Psoas muscle (tissue), 8 donors: ENCODE results near the gene SOX3. TPM values are rescaled to one million over a fixed set of nuclear protein-coding genes. Genes with fewer than 3 reads are reported as not detected.

Experiments used
- ATAC-seq, 4 donors: fragments of 200-7000 bp; cut with Tn5 transposase; one replicate each; pipeline ENCODE4 v1.9.1; 2020; ENCODE audit warnings: moderate library complexity in 3 of 4, mild to moderate bottlenecking in 2 of 4
- DNase-seq, 2 donors: peaks; one replicate each; pipeline ENCODE4 v3.0.0-alpha.2; 2020
- H3K27ac ChIP-seq: fragments of 200-600 bp; one replicate; pipeline ENCODE4 v1.8.0; 2022
- H3K27me3 ChIP-seq, 3 donors: fragments of 200-600 bp in 1 of 3; one replicate each; pipeline versions ENCODE4 v1.6.1 to v1.8.0; 2013 to 2022; ENCODE audit warnings: low read length in 2 of 3, mild to moderate bottlenecking in 2 of 3, moderate library complexity in 1 of 3; ENCODE audit not compliant: insufficient read depth in 3 of 3
- H3K36me3 ChIP-seq, 2 donors: fragments of 200-600 bp in 1 of 2; one replicate each; pipeline versions ENCODE4 v1.6.1 to v1.8.0; 2013 to 2022; ENCODE audit warnings: low read depth in 1 of 2, mild to moderate bottlenecking in 1 of 2, moderate library complexity in 1 of 2; ENCODE audit not compliant: insufficient read depth in 1 of 2
- H3K4me1 ChIP-seq: fragments of 200-600 bp; one replicate; pipeline ENCODE4 v1.8.0; 2022
- H3K4me3 ChIP-seq: fragments of 200-600 bp; one replicate; pipeline ENCODE4 v1.8.0; 2022; ENCODE audit warnings: mild to moderate bottlenecking
- H3K9me3 ChIP-seq: fragments of 200-600 bp; one replicate; pipeline ENCODE4 v1.8.0; 2022
- WGBS, 3 donors: extraction: QIAGEN DNeasy Blood & Tissue Kit; methylation state at CpG; one replicate each; pipeline versions ENCODE4 v1.1.6 to v1.1.7; 2013; 5-methylcytosine and 5-hydroxymethylcytosine counted together
- intact Hi-C, 2 donors: fragments of 100-400 bp; cut with DNase I; formaldehyde crosslinking; loops; one replicate each; pipeline versions ENCODE4 v1.11.0 to v1.14.2; 2022
- long read RNA-seq, 2 donors: library from polyadenylated mRNA; unstranded; transcript quantifications; one replicate each; pipeline ENCODE4 v2.0.0, GENCODE V29; 2021
- polyA plus RNA-seq, 3 donors: library from polyadenylated mRNA; stranded (reverse); fragments of 200-250 nt; gene quantifications; one replicate each; pipeline ENCODE4 v1.2.3, GENCODE V29; 2013
- total RNA-seq, 4 donors: library from RNA; stranded (reverse); fragmentation: NEBNext Ultra II Directional in 2 of 4; extraction: Animal tissue kit (Norgen Biotek cat#: 25700) in 2 of 4; gene quantifications; one replicate each; pipeline versions ENCODE4 v1.2.1 to v1.2.4, GENCODE V29; 2021 to 2023
- TF ChIP-seq, protein P1 (sequence below): fragments of 200-600 bp; IDR thresholded peaks from one replicate; pipeline ENCODE4 v1.8.0; 2022; ENCODE audit warnings: antibody characterized with exemption
- donor health status: healthy with polysubstance abuse.
- donor health status: DM: no; HTN: no; CAD: no; lungs with moderate emphysema.
- donor health status: Bipolar disorder and iron deficiency.
- donor health status: healthy.
- donor health status: DM: yes; HTN: yes; CAD: no.
- donor health status: DM: no; HTN: no; CAD: no.
- donor health status: DM: no; HTN: no; CAD: no.
- donor health status: DM: yes; HTN: yes; CAD: no.

Gene SOX3
- total RNA-seq (not detected), polyA plus RNA-seq (under 1 TPM in 2 of 3 donors, not detected in 1; 0.03 to 0.10 TPM)
- long read RNA-seq, donor 1, result 0 reads
- long read RNA-seq, donor 2, result 0 reads

DNA sequence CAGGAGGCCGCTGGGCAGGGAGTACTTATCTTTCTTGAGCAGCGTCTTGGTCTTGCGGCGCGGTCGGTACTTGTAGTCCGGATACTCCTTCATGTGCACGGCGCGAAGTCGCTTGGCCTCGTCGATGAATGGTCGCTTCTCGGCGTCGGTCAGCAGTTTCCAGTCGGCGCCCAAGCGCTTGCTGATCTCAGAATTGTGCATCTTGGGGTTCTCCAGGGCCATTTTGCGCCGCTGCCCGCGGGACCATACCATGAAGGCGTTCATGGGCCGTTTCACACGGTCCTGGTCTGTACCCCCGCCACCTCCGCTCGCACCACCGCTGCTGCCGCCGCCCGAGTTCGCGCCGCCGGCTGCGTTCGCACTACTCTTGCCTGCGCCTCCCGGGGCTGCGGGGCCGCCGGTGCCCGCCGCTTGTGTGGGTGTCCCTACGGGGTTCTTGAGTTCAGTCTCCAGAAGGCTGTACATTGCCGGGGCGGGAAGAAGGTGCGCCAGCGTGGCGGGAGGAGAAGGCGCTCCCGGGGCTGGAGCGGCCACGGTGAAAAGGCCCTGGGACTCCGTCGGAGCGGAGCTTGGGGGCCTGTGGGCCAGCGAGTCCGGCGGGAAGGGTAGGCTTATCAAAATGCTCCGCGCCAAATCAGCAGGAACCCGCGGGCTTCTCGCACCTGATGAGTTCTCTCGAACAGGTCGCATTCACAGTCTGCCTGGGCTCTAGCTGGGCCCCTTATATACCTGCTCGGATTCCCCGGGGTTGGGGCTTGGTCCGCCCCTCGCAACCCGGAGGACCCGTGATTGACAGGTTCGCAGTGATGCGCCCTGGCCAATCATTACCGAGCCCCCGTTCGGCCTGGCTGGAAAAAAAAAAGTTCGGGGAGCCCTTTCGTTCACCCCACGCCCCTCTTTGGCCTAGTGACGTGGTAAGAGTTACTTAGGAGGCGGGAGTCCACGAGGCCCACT, at the start of gene SOX3:
TSS of gene SOX3 (minus strand) at position 699 of the 954 bp plus-strand sequence. CDS start at position 690, 9 bp downstream.
- TF ChIP-seq, protein P1, sequence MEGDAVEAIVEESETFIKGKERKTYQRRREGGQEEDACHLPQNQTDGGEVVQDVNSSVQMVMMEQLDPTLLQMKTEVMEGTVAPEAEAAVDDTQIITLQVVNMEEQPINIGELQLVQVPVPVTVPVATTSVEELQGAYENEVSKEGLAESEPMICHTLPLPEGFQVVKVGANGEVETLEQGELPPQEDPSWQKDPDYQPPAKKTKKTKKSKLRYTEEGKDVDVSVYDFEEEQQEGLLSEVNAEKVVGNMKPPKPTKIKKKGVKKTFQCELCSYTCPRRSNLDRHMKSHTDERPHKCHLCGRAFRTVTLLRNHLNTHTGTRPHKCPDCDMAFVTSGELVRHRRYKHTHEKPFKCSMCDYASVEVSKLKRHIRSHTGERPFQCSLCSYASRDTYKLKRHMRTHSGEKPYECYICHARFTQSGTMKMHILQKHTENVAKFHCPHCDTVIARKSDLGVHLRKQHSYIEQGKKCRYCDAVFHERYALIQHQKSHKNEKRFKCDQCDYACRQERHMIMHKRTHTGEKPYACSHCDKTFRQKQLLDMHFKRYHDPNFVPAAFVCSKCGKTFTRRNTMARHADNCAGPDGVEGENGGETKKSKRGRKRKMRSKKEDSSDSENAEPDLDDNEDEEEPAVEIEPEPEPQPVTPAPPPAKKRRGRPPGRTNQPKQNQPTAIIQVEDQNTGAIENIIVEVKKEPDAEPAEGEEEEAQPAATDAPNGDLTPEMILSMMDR, result no peak
- Histone ChIP-seq H3K4me3 (peak within 1 kb of the TSS; percentile 52), H3K27me3 (peaks cover 9 to 99% (median 27%) of the 10 kb centered on the region in 3 donors), H3K36me3 (no peaks in the 10 kb centered on the region), H3K4me1 (no peaks in the 10 kb centered on the region), H3K9me3 (no peaks in the 10 kb centered on the region), H3K27ac (no peak within 1 kb of the TSS)
- DNase-seq (no peak), ATAC-seq (no peak)
- intact Hi-C loops, result no loop called here
- 2 to 37% (median 3%) methylated on average over 44 to 87 of the region's 87 CpGs for WGBS, 3 donors

DNA sequence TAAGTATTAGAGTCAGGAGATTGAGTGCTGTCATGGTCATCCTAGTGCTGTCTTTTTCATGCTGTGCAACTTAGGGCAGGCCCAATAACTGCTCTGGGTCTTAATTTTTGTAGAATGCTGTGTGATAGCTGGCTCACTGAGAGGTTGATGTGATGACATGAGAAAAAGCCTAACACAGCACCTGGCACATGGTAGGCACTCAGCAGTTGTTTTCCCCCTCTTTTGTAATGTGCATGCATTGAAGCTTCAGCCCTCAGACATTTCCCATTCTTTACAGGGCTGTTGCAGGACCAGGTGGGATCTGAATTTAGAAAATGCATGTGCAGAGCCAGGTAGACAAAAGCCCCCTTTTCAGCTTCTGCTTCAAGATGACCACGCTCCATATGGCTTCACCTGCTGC, 44.1 kb upstream of the SOX3 start:
- H3K9me3 ChIP-seq, result no peaks in the 10 kb centered on the region

DNA sequence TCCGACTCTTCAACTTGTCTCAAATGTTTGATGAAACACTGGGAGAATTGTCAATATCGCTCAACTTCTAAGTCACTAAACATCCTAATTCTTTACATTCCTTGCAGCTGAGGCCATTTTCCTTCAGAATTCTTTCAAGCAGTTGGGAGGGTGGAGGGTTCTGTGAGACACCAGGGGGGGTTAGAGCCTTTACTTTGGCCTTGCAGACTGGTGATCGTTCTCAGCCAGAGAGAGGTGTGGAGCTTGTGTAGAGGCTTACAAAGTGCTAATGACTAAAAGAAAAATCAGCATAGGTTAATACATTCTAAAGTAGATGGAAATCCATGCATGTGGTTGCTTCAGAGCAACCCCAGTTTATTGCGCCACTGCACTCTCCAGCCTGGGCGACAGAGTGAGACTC, 21.3 kb upstream of the SOX3 start:
- H3K36me3 ChIP-seq, result no peaks in the 10 kb centered on the region
- WGBS, 3 donors, result 62 to 76% (median 69%) methylated on average over 5 of the region's 5 CpGs
- DNase-seq (no peak), ATAC-seq (no peak)
- peaks cover 0 to 10% (median 0%) of the 10 kb centered on the region in 3 donors for H3K27me3 ChIP-seq
- H3K4me3 ChIP-seq, result no peak overlapping the region
- TF ChIP-seq, protein P1, result no peak
- H3K27ac ChIP-seq, result no peak overlapping the region
- intact Hi-C loops, result no loop called here
- no peaks in the 10 kb centered on the region for H3K4me1 ChIP-seq
- H3K9me3 ChIP-seq, result no peaks in the 10 kb centered on the region

More for the DNA sequence above, 44.1 kb upstream of the SOX3 start:
- Histone ChIP-seq H3K27ac (no peak overlapping the region), H3K27me3 (no peaks in the 10 kb centered on the region), H3K4me1 (no peaks in the 10 kb centered on the region), H3K4me3 (no peak overlapping the region), H3K36me3 (no peaks in the 10 kb centered on the region)
- TF ChIP-seq, protein P1, result no peak
- DNase-seq (no peak), ATAC-seq (no peak)
- 71 to 93% (median 80%) methylated on average over 1 of the region's 1 CpG for WGBS, 3 donors
- intact Hi-C loops, result no loop called here

DNA sequence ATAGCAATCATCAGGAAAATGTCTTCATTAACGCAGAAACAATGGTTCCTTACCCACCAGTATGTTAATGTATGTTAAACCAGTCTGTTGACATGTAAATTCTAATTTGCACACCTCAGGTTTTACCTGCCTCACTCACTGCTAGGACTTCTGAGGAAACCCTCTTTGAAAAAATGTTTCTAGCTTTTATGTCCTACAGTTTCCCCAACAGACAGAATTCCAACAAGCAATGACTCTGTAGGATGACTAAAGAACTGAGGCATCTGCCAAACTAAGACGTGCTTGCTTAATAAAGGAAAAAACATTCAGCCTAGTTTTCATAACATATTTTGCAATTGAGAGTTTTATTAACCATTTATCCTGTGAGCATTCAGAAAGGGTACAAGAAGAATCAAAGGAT, 20.6 kb upstream of the SOX3 start:
- ATAC-seq (no peak), DNase-seq (no peak)
- intact Hi-C loops, result no loop called here
- Histone ChIP-seq H3K4me1 (no peaks in the 10 kb centered on the region), H3K27me3 (peaks cover 0 to 6% (median 0%) of the 10 kb centered on the region in 3 donors), H3K4me3 (no peak overlapping the region), H3K9me3 (no peaks in the 10 kb centered on the region), H3K36me3 (no peaks in the 10 kb centered on the region), H3K27ac (no peak overlapping the region)
- WGBS, 3 donors, result 19 to 57% (median 43%) methylated on average over 2 of the region's 2 CpGs
- TF ChIP-seq, protein P1, result no peak
